ENCODE measurements around the gene ACTL9.

ACTL9 gene

DNA sequence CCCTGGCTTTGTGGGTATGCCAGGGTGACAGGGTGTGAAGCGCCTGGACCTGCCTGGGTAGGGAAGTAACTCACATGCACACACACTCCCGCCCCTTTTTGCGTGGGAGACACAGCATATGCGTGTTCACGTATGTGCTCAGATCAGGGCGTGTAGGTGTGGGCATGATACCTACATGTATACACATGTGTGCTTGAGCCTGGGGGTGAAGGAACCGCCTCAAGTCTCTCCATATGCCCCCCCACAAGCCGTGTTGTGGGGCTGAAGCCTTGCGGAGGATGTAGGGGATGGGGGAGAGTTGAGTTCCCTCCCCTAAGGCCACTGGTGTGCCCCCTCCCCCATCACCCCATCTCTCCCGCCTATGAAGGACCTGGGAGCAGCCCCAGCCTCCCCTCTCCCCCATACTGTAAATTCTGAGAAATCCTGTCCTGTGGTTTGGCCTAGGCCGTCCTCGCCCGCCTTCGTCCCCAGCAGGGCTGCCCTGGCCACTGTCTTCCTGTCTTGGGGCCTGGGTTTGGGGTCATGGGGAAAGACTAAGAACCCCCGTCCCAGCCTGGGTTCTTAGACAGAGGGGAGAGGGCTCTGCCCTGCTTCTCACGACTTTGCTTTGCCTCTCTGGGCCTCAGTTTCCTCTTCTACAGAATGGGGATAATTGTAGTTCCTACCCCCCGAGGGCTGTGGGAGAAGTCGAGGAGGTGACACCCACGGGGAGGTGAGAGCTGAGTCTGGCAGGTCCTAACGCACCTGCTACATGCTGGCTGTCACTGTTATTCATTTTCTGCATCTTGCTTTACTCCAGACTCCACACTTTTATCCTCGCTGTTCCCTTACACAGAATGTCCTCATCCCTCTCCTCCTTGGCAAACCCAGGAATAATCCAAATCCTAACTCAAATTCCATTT lies 14.3 kb downstream of the ACTL9 start:
- no peak for DNase-seq

DNA sequence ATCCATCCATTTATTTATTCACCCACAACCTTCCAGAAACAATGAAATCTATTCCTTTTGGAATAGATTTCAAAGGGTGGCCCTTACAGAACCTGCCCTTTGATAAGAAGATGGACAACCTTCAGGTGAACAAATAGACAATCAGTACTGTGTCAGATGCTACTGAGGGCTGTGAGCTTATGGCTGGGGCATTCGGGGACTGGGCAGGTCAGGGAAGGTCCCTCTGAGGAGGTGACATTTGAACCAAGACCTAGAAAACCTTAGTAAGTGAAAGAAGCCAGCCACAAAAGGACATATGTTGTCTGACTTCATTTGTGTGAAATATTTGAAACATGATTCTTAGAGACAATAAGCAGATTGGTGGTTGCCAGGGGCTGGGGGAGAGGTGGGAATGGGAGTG lies 15.7 kb downstream of the ACTL9 start:
- no peak for DNase-seq

DNA sequence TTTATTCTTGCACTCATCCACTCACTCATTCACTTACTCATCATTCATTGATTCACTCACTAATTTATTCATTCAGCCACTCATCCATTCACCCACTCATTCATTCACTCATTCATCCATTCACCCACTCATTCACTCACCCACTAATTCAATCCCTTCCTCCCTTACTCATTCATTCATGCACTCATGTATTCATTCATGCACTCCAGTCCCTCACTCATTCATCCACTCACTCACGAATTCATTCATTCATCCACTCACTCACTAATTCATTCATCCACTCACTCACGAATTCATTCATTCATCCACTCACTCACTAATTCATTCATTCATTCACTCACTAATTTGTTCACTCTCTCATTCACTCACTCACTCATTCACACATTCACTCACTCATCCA lies 16.1 kb downstream of the ACTL9 start:
- no peak for DNase-seq

GRCh38 chr19:8681345-8682029 lies 17.1 kb downstream of the ACTL9 start:
- DNase-seq, result no peak

- DNase-seq, result no peak
These were observed 17.8 kb downstream of the ACTL9 start for GRCh38 chr19:8680676-8681344.

DNA sequence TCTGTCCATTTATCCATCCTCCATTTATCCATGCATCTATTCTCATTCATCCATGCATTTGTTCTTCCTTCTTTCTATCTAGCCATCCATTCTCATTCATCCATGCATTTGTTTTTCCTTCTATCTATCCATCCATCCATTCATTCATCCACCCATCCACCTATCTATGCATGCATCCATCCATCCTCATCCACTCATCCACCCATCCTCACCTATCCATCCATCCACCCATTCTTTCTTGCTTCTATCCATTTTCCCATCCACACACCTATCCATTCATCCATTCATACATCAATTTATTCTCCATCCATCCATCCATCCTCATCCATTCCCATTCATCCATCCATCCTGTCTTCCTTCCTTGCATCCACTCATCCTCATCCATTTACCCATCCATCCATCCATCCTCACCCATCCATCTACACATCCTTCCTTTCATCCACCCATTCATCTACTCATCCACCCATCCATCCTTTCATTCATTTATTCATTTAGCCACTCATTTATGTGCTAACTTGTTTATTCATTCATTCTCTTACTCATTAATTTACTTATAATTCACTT lies 20.3 kb downstream of the ACTL9 start:
- no peak for DNase-seq

DNA sequence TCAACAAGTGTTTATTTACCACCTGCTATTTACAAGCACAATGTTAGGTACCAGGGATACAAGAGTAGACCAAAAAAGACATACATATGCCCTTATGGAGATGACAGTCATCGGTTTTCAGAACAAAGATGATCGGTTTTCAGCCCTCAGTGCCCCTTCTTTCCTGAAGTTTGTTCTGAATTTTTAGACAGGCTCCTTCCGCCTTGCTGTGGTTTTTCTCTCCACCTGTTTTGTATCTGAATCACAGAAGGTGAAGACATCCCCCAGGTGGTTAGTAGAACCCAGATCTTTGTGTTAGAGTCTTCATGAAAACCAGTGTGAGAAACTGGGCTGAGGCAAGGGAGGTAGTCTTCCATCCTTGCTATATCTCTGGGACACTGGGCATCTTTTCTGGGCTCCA lies 23.5 kb downstream of the ACTL9 start:
- no peak for DNase-seq

DNA sequence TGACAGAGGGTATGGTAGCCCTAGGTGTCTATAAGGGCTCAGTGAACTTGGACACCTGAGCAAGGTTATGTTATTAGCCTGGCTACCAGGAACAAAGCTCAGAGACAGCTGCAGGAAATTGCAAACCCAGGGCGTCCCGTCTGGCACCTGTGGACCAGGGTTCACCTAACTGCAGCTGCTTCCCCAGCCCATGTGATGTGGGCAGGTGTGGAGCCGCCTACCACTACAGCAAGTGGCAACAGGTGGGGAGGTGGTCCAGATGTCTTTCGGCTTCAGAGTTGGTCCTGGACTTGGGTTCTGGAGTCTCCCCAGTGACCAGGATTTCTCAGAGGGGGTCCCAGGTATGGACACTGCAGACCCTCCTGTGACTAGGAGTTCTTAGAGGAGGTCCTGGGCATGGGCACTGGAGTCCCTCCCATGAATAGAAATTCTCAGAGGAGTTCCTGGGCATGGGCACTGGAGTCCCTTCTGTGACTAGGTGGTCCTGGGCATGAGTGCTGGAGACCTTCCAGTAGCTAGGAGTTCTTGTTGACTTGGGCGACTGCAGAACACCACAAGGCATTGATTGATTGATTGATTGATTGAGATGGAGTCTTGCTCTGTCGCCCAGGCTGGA lies 25.2 kb downstream of the ACTL9 start:
- DNase-seq, result no peak

GRCh38 chr19:8666814-8667405 lies 31.7 kb downstream of the ACTL9 start:
- DNase-seq, result no peak

DNA sequence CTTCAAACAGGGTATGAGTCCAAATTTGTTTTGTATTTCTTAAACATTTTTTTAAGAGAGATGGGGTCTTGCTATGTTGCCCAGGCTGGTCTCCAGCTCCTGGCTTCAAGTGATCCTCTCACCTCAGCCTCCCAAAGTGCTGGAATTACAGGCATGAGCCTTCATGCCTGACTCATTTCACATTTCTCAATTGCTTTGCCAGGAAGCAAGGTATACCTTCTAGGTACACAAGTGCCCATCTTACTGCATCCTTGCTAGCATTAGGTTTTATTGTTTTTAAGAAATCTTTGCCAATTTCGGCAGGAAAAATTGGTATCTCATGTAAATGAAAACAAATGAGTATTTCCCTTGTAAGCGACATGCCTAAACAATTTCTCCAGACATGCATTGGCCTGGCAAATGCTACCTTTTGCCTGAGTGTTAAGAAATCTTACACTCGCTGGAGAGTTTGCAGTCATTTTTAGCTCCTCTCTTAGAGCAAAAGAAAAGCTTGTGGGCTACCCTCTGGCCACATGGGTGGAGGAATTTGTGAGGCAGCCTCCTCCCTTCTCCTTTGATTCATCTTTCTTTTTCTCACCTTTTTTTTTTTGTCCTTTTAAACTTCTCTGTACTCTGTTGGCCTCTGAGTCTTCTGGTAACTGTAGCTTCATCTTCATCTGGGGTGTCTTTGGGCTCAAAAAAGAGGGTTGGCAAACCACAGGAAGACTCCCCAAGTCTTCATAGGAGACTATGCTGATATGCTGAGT lies 33.0 kb downstream of the ACTL9 start:
- DNase-seq, result no peak

- no peak for DNase-seq
These were observed 33.9 kb downstream of the ACTL9 start for GRCh38 chr19:8664671-8665057.

- peak; percentile 23 for DNase-seq
These were observed 34.5 kb downstream of the ACTL9 start for GRCh38 chr19:8663920-8664670.

DNA sequence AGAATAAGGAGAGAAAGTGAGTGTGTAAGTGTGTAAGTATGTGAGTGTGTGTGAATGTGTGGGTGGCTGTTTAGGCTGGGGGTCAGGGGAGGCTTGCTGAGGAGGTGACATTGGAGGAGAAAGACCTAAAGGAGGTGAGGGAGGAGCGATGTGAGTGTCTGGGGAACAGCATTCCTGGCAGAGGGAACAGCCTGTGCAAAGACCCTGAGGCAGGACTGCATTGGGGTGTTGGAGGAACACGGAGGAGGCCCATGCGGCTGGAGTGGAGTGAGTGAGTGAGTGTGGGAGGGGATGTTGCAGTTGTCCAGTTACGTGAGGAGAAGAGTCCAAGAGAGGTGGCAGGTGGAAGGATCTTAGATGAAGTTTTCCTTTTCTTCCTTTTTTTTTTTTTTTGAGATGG lies 36.3 kb downstream of the ACTL9 start:
- DNase-seq, result no peak

DNA sequence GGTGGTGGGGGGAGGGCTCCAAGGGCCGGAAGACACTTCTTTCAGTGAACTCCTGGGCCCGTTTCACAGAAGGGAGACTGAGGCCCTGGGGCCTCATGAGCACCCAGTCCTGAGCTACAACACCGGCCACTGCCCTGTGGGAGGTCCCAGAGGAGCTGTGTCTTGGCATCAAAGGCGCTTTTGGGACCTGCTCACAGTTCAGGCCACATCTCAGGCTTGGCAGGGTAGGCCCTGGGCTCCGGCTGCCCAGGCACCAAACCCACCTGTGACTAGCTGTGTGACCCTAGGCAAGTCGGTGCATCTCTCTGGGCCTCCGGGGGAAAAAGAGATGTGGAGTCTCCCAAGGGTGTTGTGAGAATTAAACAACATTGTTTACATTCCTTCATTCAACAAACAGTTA lies 38.7 kb downstream of the ACTL9 start:
- no peak for DNase-seq

DNA sequence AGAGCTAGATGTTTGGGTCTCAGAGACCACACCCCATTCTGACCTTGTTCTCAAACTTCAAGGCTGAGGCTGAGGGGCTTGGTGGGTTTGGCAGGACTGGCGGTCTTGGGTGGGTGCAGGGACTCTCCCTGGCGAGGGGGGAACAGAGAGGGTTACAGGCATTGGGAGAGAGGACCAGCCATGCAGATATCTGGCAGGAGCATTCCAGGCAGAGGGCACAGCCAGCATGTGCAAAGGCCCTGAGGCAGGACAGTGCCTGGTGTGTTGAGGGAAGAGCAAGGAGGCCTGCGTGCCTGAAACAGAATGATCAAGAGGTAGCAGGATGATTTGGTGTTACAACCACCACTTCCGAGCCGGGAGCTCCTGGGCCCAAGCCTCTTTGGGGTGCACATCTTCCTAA lies 40.7 kb downstream of the ACTL9 start:
- DNase-seq, result no peak

DNA sequence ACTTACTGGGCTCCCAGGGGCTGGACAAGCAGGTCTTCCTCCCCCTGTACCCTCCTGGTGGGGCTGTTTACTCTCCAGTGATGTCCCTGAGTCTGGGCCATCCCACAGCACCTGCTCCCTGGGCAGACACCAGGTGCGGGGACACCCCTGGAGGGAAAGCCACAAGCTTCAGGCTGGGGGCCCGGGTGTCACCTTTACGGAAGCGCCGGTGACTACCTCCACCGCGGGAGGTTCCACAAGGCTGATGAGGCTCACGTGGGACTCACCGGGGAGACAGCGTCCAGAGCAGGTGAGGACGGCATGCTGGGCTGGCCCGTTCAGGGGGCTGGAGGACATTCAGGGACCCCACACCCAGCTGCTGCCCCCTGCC lies 43.3 kb downstream of the ACTL9 start:
- DNase-seq, result peak; percentile 48

DNA sequence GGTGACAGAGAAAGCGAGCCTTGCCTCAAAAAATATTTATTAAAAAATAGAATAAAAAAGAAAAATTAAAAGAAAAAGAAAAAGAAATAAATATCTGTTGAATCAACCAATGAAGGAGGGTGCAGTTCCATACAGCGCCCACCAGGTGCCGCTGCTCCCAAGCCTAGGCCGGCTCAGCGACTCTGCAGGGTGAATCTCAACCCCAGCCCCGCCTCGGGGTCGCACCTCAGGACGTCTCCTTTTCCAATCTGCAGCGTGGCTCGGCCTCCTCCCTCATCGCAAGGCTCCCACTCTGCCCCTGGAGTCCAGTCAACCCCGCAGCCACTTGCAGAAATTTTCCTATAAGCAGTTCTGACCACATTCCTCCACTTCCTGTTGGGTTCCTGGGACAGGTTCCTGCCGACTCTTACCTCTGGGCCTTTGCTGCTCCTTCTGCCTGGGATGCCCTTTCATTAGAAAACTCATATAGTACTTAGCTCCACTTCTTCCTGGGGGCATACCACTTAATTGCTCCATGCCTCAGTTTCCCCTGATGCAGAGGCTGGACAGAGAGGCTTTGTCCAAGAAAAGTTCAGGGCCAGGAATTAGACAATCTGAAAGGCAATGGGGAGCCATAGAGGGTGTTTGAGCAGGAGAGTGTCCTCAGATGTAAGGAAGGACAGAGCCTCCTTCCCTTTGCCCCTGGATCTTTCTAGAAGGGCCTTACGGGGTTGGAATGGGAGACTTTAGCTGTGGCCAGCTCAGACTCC lies 43.8 kb downstream of the ACTL9 start:
- DNase-seq, result peak; percentile 72

- no peak for DNase-seq
These were observed 50.4 kb downstream of the ACTL9 start for GRCh38 chr19:8648240-8648639.
